H1 (cell line): Measurements from ENCODE around the gene AIFM2. TPM values are rescaled to one million over a fixed set of nuclear protein-coding genes. Genes with fewer than 3 reads are reported as not detected.
"Not testable (repeated sequence)": the region's sequence is repeated elsewhere in the genome, so short reads cannot be mapped to it uniquely, and the experiment has no call there.

Source experiments
- CTCF ChIA-PET: fragments of 300-600 bp; sonication (Branson Sonifier 250); formaldehyde crosslinking; loops from one replicate; lab custom pipeline; 2021; ENCODE audit not compliant: partially characterized antibody; lab: Charles Lee
- POLR2A ChIA-PET: fragments of 300-600 bp; sonication (Branson Sonifier 250); formaldehyde crosslinking; loops from one replicate; lab custom pipeline; 2021; ENCODE audit warnings: inconsistent platforms; ENCODE audit not compliant: partially characterized antibody; lab: Charles Lee
- DNase-seq, 2 experiments: peaks; one replicate each; pipeline versions ENCODE4 v3.0.0 to v3.0.0-alpha.2; 2010 to 2022; ENCODE audit warnings: low spot score in 2 of 2, low read depth in 1 of 2, mixed read lengths in 1 of 2
- FAIRE-seq: peaks from 2 replicates; lab custom pipeline; 2011; peaks lifted over from hg19 to GRCh38; lab: Jason Lieb, UNC
- H2AFZ ChIP-seq: 2 replicates; pipeline ENCODE4 v1.8.1; 2012; ENCODE audit warnings: low read length, inconsistent platforms
- H2AK5ac ChIP-seq: 2 replicates; pipeline ENCODE4 v1.6.1; 2013; ENCODE audit warnings: low read depth, low read length
- H2BK120ac ChIP-seq: replicated peaks from 2 replicates; pipeline ENCODE3; 2013; ENCODE audit warnings: low read depth, low read length, inconsistent platforms
- H2BK12ac ChIP-seq: 2 replicates; pipeline ENCODE4 v1.6.1; 2013; ENCODE audit warnings: low read depth, low read length
- H2BK15ac ChIP-seq: 2 replicates; pipeline ENCODE4 v1.6.1; 2013; ENCODE audit warnings: low read length
- H2BK20ac ChIP-seq: 2 replicates; pipeline ENCODE4 v1.6.1; 2013; ENCODE audit warnings: low read length
- H2BK5ac ChIP-seq: 2 replicates; pipeline ENCODE4 v1.6.1; 2013; ENCODE audit warnings: low read depth, low read length
- H3K14ac ChIP-seq: 2 replicates; pipeline ENCODE4 v1.6.1; 2013; ENCODE audit warnings: inconsistent platforms; ENCODE audit not compliant: insufficient read length
- H3K18ac ChIP-seq: 2 replicates; pipeline ENCODE4 v1.6.1; 2013; ENCODE audit warnings: low read length; ENCODE audit errors: extremely low read depth
- H3K23ac ChIP-seq: 2 replicates; pipeline ENCODE4 v1.6.1; 2013; ENCODE audit warnings: inconsistent platforms; ENCODE audit not compliant: insufficient read length
- H3K23me2 ChIP-seq: 2 replicates; pipeline ENCODE4 v1.6.1; 2013; ENCODE audit warnings: low read depth, low read length
- H3K27ac ChIP-seq: 2 replicates; pipeline ENCODE4 v1.6.1; 2011; ENCODE audit warnings: low read depth, low read length, inconsistent platforms
- H3K27me3 ChIP-seq, 4 experiments: replicated peaks in 1 of 4; 1 replicate in 1 of 4; 2 replicates in 3 of 4; pipeline versions ENCODE4 v1.6.1 to v1.8.1; 2011 to 2013; ENCODE audit warnings: low read length in 3 of 4, mild to moderate bottlenecking in 3 of 4, inconsistent platforms in 2 of 4, mixed read lengths in 2 of 4, moderate library complexity in 1 of 4; ENCODE audit not compliant: control insufficient read depth in 3 of 4, insufficient read depth in 3 of 4; ENCODE audit errors: extremely low read depth in 1 of 4
- H3K36me3 ChIP-seq, 4 experiments: 2 replicates each; pipeline versions ENCODE4 v1.6.1 to v1.8.1; 2011 to 2013; ENCODE audit warnings: mild to moderate bottlenecking in 4 of 4, low read length in 3 of 4, moderate library complexity in 2 of 4, control low read depth in 1 of 4, inconsistent platforms in 1 of 4; ENCODE audit not compliant: insufficient read depth in 4 of 4, control insufficient read depth in 2 of 4
- H3K4ac ChIP-seq: replicated peaks from 2 replicates; pipeline ENCODE3; 2013; ENCODE audit warnings: low read length, low read depth, mixed read lengths, inconsistent platforms; ENCODE audit not compliant: insufficient read length
- H3K4me1 ChIP-seq, 4 experiments: replicated peaks in 1 of 4; 1 replicate in 1 of 4; 2 replicates in 3 of 4; pipeline versions ENCODE4 v1.6.1 to v1.8.1; 2011 to 2013; ENCODE audit warnings: low read length in 3 of 4, inconsistent platforms in 2 of 4, mixed read lengths in 1 of 4; ENCODE audit not compliant: insufficient read depth in 4 of 4, control insufficient read depth in 3 of 4
- H3K4me2 ChIP-seq, 2 experiments: 2 replicates each; pipeline versions ENCODE4 v1.6.1 to v1.8.1; 2011 to 2013; ENCODE audit warnings: low read depth in 2 of 2, low read length in 2 of 2, control low read depth in 1 of 2, inconsistent platforms in 1 of 2, mild to moderate bottlenecking in 1 of 2; ENCODE audit not compliant: insufficient read depth in 1 of 2
- H3K4me3 ChIP-seq, 4 experiments: fragments of 200-600, 300-600 bp in 1 of 4; sonication (generic), shearing (Covaris generic), sonication (Bioruptor Twin) in 1 of 4; 2 replicates each; pipeline versions ENCODE4 v1.5.1 to v1.8.1; 2011 to 2016; ENCODE audit warnings: low read length in 4 of 4, low read depth in 3 of 4, control low read depth in 2 of 4, inconsistent platforms in 2 of 4, mild to moderate bottlenecking in 2 of 4, mixed read lengths in 1 of 4, moderate library complexity in 1 of 4; ENCODE audit not compliant: insufficient read depth in 2 of 4; ENCODE audit errors: extremely low read depth in 1 of 4
- H3K56ac ChIP-seq: replicated peaks from 2 replicates; pipeline ENCODE3; 2013; ENCODE audit warnings: low read depth, mild to moderate bottlenecking, mixed read lengths, low read length, inconsistent platforms; ENCODE audit not compliant: insufficient read length
- H3K79me1 ChIP-seq: 2 replicates; pipeline ENCODE4 v1.6.1; 2013; ENCODE audit warnings: low read depth, low read length, control low read depth
- H3K79me2 ChIP-seq, 2 experiments: 2 replicates each; pipeline versions ENCODE4 v1.6.1 to v1.8.1; 2012 to 2013; ENCODE audit warnings: low read length in 2 of 2, mild to moderate bottlenecking in 2 of 2, inconsistent platforms in 1 of 2; ENCODE audit not compliant: insufficient read depth in 2 of 2, control insufficient read depth in 1 of 2
- H3K9ac ChIP-seq, 4 experiments: replicated peaks in 1 of 4; 1 replicate in 1 of 4; 2 replicates in 3 of 4; pipeline versions ENCODE4 v1.6.1 to v1.8.1; 2011 to 2013; ENCODE audit warnings: low read depth in 3 of 4, low read length in 3 of 4, control low read depth in 2 of 4, mild to moderate bottlenecking in 2 of 4, moderate library complexity in 2 of 4, inconsistent platforms in 1 of 4; ENCODE audit errors: extremely low read depth in 1 of 4
- H3K9me3 ChIP-seq, 2 experiments: 2 replicates each; pipeline versions ENCODE4 v1.6.1 to v1.8.1; 2012 to 2013; ENCODE audit warnings: mild to moderate bottlenecking in 2 of 2, moderate library complexity in 2 of 2, control low read depth in 1 of 2, inconsistent platforms in 1 of 2, low read depth in 1 of 2, low read length in 1 of 2, mixed read lengths in 1 of 2; ENCODE audit not compliant: insufficient read depth in 2 of 2
- H4K20me1 ChIP-seq, 2 experiments: replicated peaks in 1 of 2; 2 replicates each; pipeline versions ENCODE3 to v1.8.1; 2011 to 2013; ENCODE audit warnings: inconsistent platforms in 2 of 2, low read length in 2 of 2, mild to moderate bottlenecking in 1 of 2; ENCODE audit not compliant: insufficient read depth in 2 of 2, control insufficient read depth in 1 of 2
- H4K5ac ChIP-seq: 2 replicates; pipeline ENCODE4 v1.6.1; 2013; ENCODE audit warnings: low read length, low read depth, mixed read lengths, inconsistent platforms; ENCODE audit not compliant: insufficient read length
- H4K8ac ChIP-seq: 2 replicates; pipeline ENCODE4 v1.8.0; 2013; ENCODE audit warnings: mild to moderate bottlenecking, moderate library complexity, low read length, inconsistent platforms; ENCODE audit not compliant: insufficient read depth; ENCODE audit errors: extremely low read depth
- H4K91ac ChIP-seq: replicated peaks from 2 replicates; pipeline ENCODE3; 2013; ENCODE audit warnings: low read length, mixed read lengths, inconsistent platforms; ENCODE audit not compliant: insufficient read length
- HDAC2 ChIP-seq, 2 experiments: fragments of 300-600 bp in 1 of 2; sonication (generic) in 1 of 2; IDR thresholded peaks; 2 replicates each; pipeline ENCODE4 v1.6.1; 2011 to 2012; ENCODE audit warnings: low read depth in 2 of 2, low read length in 2 of 2, mild to moderate bottlenecking in 2 of 2, moderate library complexity in 2 of 2, borderline replicate concordance in 1 of 2, inconsistent platforms in 1 of 2
- WGBS, 2 experiments: shearing (Covaris generic) in 1 of 2; methylation state at CpG; one replicate each; pipeline versions ENCODE4 v1.1.6 to v1.1.7; 2013 to 2015; ENCODE audit warnings: low lambda C conversion rate in 2 of 2, mixed read lengths in 2 of 2, inconsistent platforms in 1 of 2, low coverage in 1 of 2, missing lambda C conversion rate in 1 of 2; ENCODE audit not compliant: insufficient replicate concordance in 2 of 2, insufficient coverage in 1 of 2, insufficient read length in 1 of 2; ENCODE audit errors: extremely low coverage in 1 of 2, missing lambda C conversion rate in 1 of 2; 5-methylcytosine and 5-hydroxymethylcytosine counted together
- polyA plus RNA-seq, 7 experiments: library from polyadenylated mRNA; depleted of rRNA in 3 of 7; stranded (reverse) in 5 of 7; unstranded in 2 of 7; fragments of >200 nt in 5 of 7; fragments of 200-250 nt in 2 of 7; gene quantifications; 1 replicate in 5 of 7; 2 replicates in 1 of 7; 4 replicates in 1 of 7; pipeline versions ENCODE4 v1.2.1 to v1.2.3, GENCODE V29; 2011 to 2013; ENCODE audit warnings: missing spikeins in 2 of 7, mixed read lengths in 2 of 7
- total RNA-seq: library from RNA; stranded (reverse); fragmentation: NEBNext Ultra II Directional; extraction: Animal tissue kit (Norgen Biotek cat#: 25700); gene quantifications from 2 replicates; pipeline ENCODE4 v1.2.1, GENCODE V29; 2021

The AIFM2 gene
- total and polyA plus RNA-seq, 2 of the 8 experiments (the other 6 are each of a cell fraction or from before 2014, with no cell fraction given): 4.0 TPM

DNA sequence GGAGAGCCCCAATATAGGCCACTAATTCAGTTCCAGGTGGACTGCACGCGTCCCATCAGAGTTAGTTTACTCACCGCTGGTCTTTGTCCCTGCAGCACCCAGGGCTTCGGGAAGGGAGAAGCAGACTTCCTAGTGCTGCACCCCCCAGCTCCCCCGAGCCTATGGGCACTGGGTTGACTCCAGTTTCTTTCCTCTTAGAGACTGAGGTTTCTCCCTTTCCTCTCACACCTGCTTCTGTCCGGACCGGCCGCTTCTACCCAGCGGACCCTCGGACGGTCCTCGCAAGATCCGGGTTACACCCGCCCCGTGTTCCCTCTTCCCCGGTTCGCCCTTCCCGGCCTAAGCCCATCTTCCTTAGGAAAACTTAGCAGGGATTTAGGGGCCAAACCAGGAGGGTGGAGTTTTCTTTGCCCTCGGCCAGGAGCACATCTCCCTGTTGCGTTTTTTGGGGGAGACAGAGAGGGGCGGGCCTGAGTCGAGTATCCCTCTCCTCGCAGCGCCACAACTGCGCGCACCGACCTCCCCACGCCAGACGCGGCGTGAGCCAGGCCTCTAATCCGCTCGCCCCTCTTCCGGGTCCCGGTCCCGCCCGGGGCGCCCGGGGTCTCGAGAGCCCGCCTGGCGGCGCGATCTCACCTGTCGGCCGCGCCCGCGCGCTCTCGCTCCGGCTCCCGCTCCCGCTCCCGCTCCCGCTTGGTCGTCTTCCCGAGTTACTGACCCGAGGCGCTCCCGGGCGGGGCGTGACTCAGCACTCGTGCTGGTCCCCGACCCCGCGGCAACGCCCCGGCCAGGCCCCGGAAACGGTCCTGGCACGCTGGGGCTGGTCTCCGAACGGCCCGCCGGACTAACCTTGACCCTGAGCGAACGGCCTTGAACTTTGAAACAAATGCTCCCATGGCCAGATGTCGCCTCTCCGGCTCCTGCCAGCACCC lies at the start of gene AIFM2 (continued):
- TF ChIP-seq HDAC2 (IDR thresholded peaks at IDR 0.05; ENCODE audit: borderline replicate concordance in 1 of 2, low read depth in 2 of 2, low read length in 2 of 2): no peak

- H3K27ac ChIP-seq, H4K8ac ChIP-seq, CTCF ChIA-PET, H2BK120ac ChIP-seq, H3K36me3 ChIP-seq, H4K91ac ChIP-seq, H4K5ac ChIP-seq, FAIRE-seq, H2AFZ ChIP-seq, POLR2A ChIA-PET, H3K4ac ChIP-seq, H3K4me1 ChIP-seq, H2BK15ac ChIP-seq, H3K23me2 ChIP-seq, H3K27me3 ChIP-seq, H2BK12ac ChIP-seq, H3K18ac ChIP-seq, H3K56ac ChIP-seq, H3K4me2 ChIP-seq, H3K14ac ChIP-seq, H3K9ac ChIP-seq, H3K4me3 ChIP-seq, H3K79me1 ChIP-seq, H3K79me2 ChIP-seq, H2BK20ac ChIP-seq, DNase-seq, H2AK5ac ChIP-seq, H3K9me3 ChIP-seq, H3K23ac ChIP-seq, H4K20me1 ChIP-seq, H2BK5ac ChIP-seq: not testable (repeated sequence)
- 80% methylated on average over 8 of the region's 8 CpGs; no CpG with 5 or more reads in 1 of the 2 experiments for WGBS, 2 experiments
Measured at GRCh38 chr10:70179209-70179608, 46.6 kb upstream of the AIFM2 start.
